Measurements from ENCODE around the gene MMP27.

DNA sequence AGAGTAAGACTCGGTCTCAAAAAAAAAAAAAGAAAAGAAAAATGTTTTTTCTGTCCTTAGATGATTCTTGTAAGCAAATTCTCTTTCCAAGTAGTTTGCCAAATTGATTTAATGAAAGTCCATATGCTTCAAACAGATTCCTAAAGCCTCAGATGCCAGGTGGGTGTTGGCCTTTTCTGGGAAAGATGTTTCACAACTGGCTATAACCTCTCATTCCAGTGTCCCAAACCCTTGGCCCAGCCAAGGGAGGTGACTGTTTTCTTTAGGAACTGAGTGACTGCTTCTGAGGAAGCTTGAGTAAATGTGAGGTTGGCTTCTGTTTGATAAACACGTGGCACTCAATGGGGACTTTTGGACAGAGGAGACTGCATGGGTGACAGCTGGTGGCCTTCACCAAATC lies 27.5 kb downstream of the MMP27 start:
- TF ChIP-seq CTCF (IDR thresholded peaks at IDR 0.05) (no peak), POLR2AphosphoS5 (IDR thresholded peaks at IDR 0.05) (no peak), POLR2A (IDR thresholded peaks at IDR 0.05) (no peak), EP300 (IDR thresholded peaks at IDR 0.05) (no peak)
